NCI-H460 (cell line): Measurements from ENCODE around the gene SIGLEC1. TPM values are rescaled to one million over a fixed set of nuclear protein-coding genes. Genes with fewer than 3 reads are reported as not detected.

Source experiments
- DNase-seq: peaks from one replicate; pipeline ENCODE4 v3.0.0-alpha.2; 2016; ENCODE audit warnings: low read depth; ENCODE audit errors: extremely low read depth
- polyA plus RNA-seq: library from polyadenylated mRNA; depleted of rRNA; stranded (reverse); fragments of >200 nt; gene quantifications from 2 replicates; pipeline ENCODE4 v1.2.3, GENCODE V29; 2014; cell fraction: nucleus; rRNA removed
- total RNA-seq: library from RNA; depleted of rRNA; stranded (reverse); fragments of >200 nt; shearing (Covaris generic); gene quantifications from 2 replicates; pipeline ENCODE4 v1.2.3, GENCODE V29; 2014; rRNA removed

The SIGLEC1 gene
- total RNA-seq = not detected in 2 replicates
- polyA plus RNA-seq = 0.03 TPM in 1 of 2 replicates, not detected in the other

DNA sequence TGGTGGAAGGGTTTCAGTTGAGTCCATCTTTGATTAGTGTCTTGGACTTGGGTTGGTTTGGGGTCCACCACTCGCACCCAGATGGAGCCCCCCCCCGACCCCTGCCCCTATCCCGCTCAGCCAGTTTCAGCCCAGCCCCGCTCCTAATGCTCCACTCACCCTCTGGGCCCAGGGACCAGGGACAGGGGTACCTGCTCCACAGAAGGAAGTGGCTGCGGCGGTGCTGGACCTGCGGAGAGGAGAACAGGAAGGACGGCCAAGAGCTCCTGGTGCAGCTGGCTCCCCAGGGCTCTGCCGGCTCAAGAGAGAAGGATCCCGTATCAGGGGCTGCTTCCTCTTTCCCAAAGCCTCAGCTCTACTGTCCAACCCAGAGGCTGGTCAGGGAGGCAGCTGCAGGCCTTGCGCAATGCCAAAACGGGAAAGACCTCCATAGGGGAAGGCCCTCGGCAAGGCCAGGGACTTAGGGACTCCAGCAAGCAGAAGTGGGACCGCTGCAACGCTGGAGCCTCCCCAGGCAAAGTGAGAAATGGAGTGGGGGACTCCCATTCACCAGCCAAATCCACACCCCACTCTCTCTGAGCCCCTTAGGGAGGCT lies at the start of gene SIGLEC1:
Gene SIGLEC1, minus strand, starts transcription at position 322 of the 595 bp plus-strand sequence. CDS start 5,472 bp downstream, outside the sequence.
- DNase-seq = no peak

- DNase-seq = no peak
Observed at GRCh38 chr20:3760655-3761348, 48.4 kb upstream of the SIGLEC1 start.

DNA sequence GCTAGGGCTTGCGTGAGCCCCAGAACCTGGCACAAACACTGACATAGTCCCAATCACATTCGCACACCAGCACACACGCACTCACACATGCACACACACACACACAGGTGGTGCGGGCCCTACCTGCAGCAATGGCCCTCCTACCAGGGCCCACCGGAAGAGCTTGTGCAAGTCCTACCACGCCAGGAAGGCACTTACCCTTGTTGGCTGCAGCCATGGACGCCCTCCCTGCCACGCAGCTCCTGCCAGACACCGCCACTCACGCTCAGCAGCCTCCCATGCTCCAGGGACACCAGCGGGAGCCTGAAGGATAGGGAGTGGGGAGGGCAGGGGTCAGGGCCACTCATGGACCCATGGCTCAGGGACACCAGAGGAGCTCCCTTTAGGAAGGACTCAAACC lies 47.5 kb upstream of the SIGLEC1 start:
- DNase-seq = no peak

DNA sequence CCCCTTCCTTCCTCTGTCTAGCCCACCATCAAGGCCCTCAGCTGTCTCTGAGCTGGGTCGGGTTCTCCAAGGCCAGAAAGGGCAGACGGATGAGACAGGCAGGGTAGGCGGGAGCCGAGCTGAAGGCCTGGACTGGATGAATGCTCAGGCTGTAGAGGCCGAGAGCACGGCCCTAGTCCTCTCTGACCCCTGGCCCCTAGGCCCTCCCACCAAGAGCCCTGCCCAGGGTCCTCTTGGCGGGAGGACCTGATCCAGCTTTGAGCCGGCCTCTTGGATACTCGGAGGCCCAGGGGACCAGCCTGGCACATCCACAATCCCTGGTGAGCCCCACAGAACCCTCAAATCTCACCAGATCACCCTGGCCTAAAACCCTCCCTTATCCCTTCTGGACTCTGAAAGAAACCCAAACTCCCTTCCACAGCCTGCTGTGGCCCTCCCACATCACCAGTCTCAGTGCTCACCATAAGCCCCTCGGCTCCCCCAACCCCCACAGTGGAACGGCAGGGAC lies 47.0 kb upstream of the SIGLEC1 start:
- no peak for DNase-seq

DNA sequence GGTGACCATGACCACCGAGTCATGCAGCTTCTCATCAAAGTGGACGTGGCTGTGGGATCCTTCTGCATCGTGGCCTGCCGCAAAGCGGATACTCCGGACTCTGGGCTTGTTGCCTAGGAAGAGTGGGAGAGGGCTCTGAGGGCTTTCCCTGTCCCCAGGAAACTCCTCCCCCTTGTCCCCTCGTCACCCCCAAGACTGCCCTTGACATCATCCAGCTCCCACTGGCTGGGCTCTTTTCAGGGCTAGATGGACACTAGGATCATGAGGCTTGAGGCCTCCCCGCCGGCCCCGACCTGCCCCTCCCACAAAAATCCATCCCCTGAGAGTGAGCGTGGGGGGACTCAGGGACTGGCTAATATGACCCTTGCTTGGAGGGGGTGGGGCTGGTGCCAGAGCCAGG lies 46.2 kb upstream of the SIGLEC1 start:
- no peak for DNase-seq

DNA sequence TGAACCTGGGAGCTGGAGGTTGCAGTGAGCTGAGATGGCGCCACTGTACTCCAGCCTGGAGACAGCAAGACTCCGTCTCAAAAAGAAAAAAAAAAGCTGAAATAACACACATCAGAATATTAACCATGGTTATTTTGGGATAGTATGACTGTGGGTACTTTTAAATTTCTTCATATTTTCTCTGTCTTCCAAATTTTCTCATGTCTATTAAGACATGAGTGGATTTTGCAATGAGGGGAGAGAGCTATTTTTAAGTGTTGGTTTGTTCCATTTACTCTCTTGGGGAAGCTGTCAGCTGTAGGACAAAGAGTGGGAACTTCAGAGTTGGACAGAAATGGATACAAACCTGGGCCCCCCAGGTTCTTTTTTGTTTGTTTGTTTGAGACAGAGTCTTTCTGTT lies 44.9 kb upstream of the SIGLEC1 start:
- DNase-seq = no peak

- no peak for DNase-seq
Observed at GRCh38 chr20:3755814-3756480, 43.5 kb upstream of the SIGLEC1 start.

- DNase-seq = no peak
Observed at GRCh38 chr20:3755269-3755668, 42.9 kb upstream of the SIGLEC1 start.

GRCh38 chr20:3754276-3754630 lies 41.9 kb upstream of the SIGLEC1 start:
- no peak for DNase-seq

GRCh38 chr20:3753501-3754275 lies 41.3 kb upstream of the SIGLEC1 start:
- no peak for DNase-seq

DNA sequence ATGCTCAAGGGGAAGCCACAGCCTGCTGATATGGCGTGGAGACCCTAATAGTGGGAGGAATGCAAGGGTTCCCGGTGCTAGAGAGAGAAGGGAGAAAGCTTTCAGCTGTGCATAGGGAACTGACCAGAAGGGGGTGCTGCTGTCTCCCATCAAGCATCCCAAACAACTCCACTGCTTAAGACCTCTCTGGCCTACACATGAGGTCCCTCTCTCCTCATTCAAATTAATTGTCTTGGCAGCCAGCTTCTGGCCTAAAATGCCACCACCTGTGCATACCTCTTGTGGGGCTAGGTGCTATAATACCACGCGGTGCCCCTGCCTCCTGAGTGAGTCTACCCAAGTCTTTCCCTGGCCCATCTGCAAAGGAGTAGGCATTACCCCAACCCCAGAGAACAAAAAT lies 40.7 kb upstream of the SIGLEC1 start:
- peak; percentile 54 for DNase-seq

- DNase-seq = no peak
Observed at GRCh38 chr20:3752386-3752759, 40.0 kb upstream of the SIGLEC1 start.

DNA sequence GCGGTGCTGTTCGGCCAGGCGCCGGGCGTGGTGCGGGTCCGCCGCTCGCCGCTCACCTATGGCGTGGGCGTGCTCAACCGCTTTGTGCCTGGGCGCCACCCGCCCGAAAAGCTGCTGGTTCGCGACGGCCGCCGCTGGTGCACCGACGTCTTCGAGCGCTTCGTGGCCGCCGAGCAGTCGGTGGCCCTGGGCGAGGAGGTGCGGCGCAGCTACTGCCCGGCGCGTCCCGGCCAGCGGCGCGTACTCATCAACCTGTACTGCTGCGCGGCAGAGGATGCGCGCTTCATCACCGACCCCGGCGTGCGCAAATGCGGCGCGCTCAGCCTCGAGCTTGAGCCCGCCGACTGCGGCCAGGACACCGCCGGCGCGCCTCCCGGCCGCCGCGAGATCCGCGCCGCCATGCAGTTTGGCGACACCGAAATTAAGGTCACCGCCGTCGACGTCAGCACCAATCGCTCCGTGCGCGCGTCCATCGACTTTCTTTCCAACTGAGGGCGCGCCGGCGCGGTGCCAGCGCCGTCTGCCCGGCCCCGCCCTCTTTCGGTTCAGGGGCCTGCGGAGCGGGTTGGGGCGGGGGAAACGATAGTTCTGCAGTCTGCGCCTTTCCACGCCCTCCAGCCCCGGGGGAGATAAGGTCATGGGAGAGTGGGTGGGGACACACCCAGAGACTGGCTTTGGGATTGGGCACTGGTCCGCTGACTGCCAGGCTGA lies 39.4 kb upstream of the SIGLEC1 start:
- peak; percentile 12 for DNase-seq

DNA sequence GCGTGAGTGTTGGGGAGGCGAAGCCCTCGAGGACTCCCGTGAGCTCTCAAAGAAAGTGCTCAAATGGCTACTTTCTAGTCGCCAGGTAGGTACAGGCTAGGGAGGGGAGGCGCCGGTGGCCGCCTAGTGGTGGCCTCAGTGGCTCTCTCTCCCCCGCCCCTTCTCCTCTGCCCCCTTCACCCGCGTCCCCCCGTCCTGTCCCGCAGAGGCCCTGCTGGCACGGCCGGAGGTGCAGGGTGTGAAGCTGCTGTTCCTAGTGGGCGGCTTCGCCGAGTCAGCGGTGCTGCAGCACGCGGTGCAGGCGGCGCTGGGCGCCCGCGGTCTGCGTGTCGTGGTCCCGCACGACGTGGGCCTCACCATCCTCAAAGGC lies 38.9 kb upstream of the SIGLEC1 start:
- no peak for DNase-seq

- peak; percentile 37 for DNase-seq
Observed at GRCh38 chr20:3749689-3750531, 37.5 kb upstream of the SIGLEC1 start.

GRCh38 chr20:3749087-3749688 lies 36.8 kb upstream of the SIGLEC1 start:
- DNase-seq = no peak

DNA sequence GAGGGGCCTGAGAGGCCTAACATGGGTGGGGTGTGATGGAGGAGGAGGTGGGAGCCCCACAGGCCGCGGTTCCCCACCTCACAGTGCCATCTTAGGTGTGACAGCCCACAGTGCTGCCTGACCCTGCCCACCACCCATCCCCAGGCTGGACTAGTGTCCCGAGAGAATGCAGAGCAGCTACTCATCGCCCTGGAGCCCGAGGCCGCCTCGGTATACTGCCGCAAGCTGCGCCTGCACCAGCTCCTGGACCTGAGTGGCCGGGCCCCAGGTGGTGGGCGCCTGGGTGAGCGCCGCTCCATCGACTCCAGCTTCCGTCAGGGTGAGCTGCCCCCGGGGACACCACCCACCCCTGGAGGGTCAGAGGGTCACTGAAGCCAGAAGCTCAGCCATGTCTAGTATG lies 35.7 kb upstream of the SIGLEC1 start:
- no peak for DNase-seq

- DNase-seq = no peak
Observed at GRCh38 chr20:3747471-3747870, 35.1 kb upstream of the SIGLEC1 start.

DNA sequence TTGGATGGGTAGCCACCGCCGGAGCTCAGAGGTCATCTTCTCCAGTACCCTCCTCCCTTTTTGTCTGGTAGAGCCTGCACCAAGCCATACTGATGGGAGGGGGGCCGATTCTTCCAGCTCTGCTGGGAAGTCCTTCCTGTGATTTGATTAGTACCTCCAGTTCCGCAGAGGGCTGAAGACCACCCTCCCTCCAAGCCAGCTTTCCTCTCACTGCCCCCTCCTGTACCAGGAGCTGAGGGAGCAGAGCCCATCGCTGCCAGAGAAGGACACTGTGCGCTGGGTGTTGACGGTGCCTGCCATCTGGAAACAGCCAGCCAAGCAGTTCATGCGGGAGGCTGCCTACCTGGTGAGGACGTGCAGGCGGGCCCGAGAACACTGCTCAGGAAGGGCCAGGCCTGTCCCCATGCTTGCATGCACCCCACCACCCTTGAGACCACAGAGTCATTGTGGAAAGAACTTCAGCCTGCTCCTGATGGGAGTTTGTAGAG lies 33.3 kb upstream of the SIGLEC1 start:
- no peak for DNase-seq
